Heart left ventricle (tissue), 13 donors: ENCODE measurements around the gene ADAMTS12.

Experiments used
- CTCF ChIP-seq, 12 donors: fragments of 200-600 bp; sonication (generic) in 4 of 12; IDR thresholded peaks; one replicate each; pipeline versions ENCODE4 v1.5.0 to v1.8.0; 2018 to 2022; ENCODE audit warnings: antibody characterized with exemption in 12 of 12, mild to moderate bottlenecking in 5 of 12
- POLR2A ChIP-seq, 2 donors: fragments of 450-650 bp; IDR thresholded peaks; one replicate each; pipeline ENCODE4 v1.6.1; 2017; ENCODE audit warnings: antibody characterized with exemption in 2 of 2, mild to moderate bottlenecking in 2 of 2, moderate library complexity in 2 of 2
- donor health status: ischemic (EF 13 %, LVEDD 7.1; RV severe dilation, severe dysfunction).
- donor health status: DM: no; HTN: yes; CAD: no.
- donor health status: DM: no; HTN: no; CAD: no.
- donor health status: ischemic (EF 25% LVEDD 6.9; RV normal size, moderate dysfunction).
- donor health status: ischemic (EF 25% LVEDD 5.7; RV mildly dilated, moderate dysfunction).
- donor health status: ischemic (EF 35%, LVEDD 5.7; RV mildly dilated, moderate dysfunction).
- donor health status: nonischemic (EF 11% LVEDD 7.7; RV severe dilation, severe dysfunction).
- donor health status: DM: yes; HTN: yes; CAD: no.
- donor health status: PGD.
- donor health status: ischemic (EF 29% LVEDD 5.4; RV normal size, mild dysfunction).
- donor health status: nonischemic (EF 23%, LVEDD 6.1; RV moderate dilation, normal function).

- no peak for TF ChIP-seq CTCF (IDR thresholded peaks at IDR 0.05)
- no peak for TF ChIP-seq POLR2A (IDR thresholded peaks at IDR 0.05)
Measured at GRCh38 chr5:33785571-33785970, 106.2 kb downstream of the ADAMTS12 start.
